NB4 (cell line): ENCODE data around the gene IL22RA1.

Experiments
- DNase-seq: peaks from one replicate; pipeline ENCODE4 v3.0.0; 2010; ENCODE audit warnings: low read depth
- H3K4me3 ChIP-seq: one replicate; pipeline ENCODE4 v1.5.1; 2011; ENCODE audit warnings: mild to moderate bottlenecking, low read depth, low read length, moderate library complexity
- CTCF ChIP-seq: IDR thresholded peaks from one replicate; pipeline ENCODE4 v1.5.1; 2012; ENCODE audit warnings: low read depth, low read length
- MAX ChIP-seq: IDR thresholded peaks from 2 replicates; pipeline ENCODE4 v1.6.1; 2011; ENCODE audit warnings: low read depth, low read length
- MYC ChIP-seq: IDR thresholded peaks from 2 replicates; pipeline ENCODE4 v1.6.1; 2011; ENCODE audit warnings: low read depth, low read length
- POLR2A ChIP-seq: IDR thresholded peaks from 2 replicates; pipeline ENCODE4 v1.6.1; 2011; ENCODE audit warnings: mild to moderate bottlenecking; ENCODE audit not compliant: insufficient read length; ENCODE audit errors: extremely low read depth

The IL22RA1 gene

DNA sequence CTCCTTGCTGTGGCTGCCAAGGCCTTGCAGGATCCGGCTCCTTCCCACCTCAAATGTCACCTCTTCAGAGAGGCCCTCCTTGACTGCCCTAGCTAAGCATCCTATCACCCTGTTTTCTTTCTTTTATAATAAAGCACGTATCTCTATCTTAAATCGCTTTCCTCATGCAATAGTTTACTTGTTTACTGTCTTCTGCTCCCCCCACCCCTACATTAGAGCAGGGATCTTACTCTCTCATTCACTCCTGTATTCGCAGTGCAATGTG, 67.4 kb downstream of the IL22RA1 start:
- no peak overlapping the region for H3K4me3 ChIP-seq
- TF ChIP-seq MYC (no peak), CTCF (no peak), MAX (no peak), POLR2A (no peak)
- no peak for DNase-seq

GRCh38 chr1:24074817-24075589, 67.9 kb downstream of the IL22RA1 start:
- TF ChIP-seq CTCF (no peak), MAX (no peak)
- H3K4me3 ChIP-seq: no peak overlapping the region
- DNase-seq: no peak

DNA sequence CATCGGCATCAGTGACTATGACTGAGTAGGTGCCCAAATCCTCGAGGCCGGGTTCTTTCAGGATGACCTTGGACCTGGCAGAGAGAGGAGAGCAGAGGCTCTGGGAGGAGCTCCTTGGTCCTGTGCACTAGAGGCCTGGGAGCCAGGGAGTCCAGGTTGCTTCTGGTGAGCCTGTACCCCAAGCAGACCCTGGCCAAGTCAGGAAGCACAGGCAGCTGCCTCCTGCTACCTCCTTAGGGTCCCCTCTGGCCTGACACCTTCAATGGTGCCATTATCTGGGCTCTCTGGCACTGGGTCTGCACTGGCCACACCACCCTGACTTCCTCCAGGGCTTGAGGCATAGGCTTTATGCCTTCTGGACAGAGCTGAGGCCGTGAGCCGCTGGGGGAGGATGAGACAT, 68.7 kb downstream of the IL22RA1 start:
- no peak for DNase-seq
- TF ChIP-seq MYC (no peak), MAX (no peak), CTCF (no peak), POLR2A (no peak)
- no peak overlapping the region for H3K4me3 ChIP-seq

DNA sequence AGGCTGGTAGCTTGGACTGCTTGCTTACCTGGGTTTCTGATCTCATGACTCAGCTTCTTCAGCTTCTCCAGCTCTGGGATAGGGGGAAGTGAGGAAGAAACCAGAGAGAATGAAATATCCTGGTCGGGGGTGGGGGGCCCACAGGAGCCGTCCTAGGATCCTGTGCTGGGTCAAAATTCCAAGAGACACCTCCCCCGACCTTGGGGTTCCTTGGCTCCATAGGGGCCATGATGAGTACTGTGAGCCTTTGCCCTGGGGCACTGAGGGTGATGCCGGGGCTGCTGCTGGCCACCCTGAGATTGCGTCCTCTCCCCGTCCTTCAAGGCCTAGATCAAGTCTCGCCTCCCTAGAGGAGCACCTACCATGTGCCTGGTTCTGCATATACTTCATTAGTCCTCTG, 71.0 kb downstream of the IL22RA1 start:
- no peak overlapping the region for H3K4me3 ChIP-seq
- TF ChIP-seq CTCF: no peak
- TF ChIP-seq MYC: no peak
- TF ChIP-seq POLR2A: no peak
- no peak for TF ChIP-seq MAX
- DNase-seq: no peak

GRCh38 chr1:24070821-24071393, 72.0 kb downstream of the IL22RA1 start:
- TF ChIP-seq MAX: peak; percentile 73; the same call in 1 of the 2 replicates
- TF ChIP-seq MYC: peak; percentile 81
- TF ChIP-seq CTCF: peak; percentile 88
- no peak for TF ChIP-seq POLR2A
- DNase-seq: peak; percentile 77
- no peak overlapping the region for H3K4me3 ChIP-seq

- no peak for DNase-seq
- H3K4me3 ChIP-seq: no peak overlapping the region
- no peak for TF ChIP-seq MYC
- TF ChIP-seq CTCF: no peak
- TF ChIP-seq POLR2A: no peak
- no peak for TF ChIP-seq MAX
Measured at GRCh38 chr1:24069817-24070216, 73.1 kb downstream of the IL22RA1 start.
